NCI-H2107 (cell line): ENCODE results near the gene KCNMB2.
"Not testable (repeated sequence)": the region's sequence is repeated elsewhere in the genome, so short reads cannot be mapped to it uniquely, and the experiment has no call there.

Experiments used
- DNase-seq: peaks from one replicate; lab custom pipeline; 2025; lab: John Stamatoyannopoulos, UW

The KCNMB2 gene

GRCh38 chr3:178536211-178537079 lies at the start of gene KCNMB2:
Gene KCNMB2, plus strand, starts transcription at chr3:178536436.
- DNase-seq, result peak; percentile 75

GRCh38 chr3:178486903-178487302 lies 49.3 kb upstream of the KCNMB2 start:
- DNase-seq, result no peak

GRCh38 chr3:178487752-178488151 lies 48.5 kb upstream of the KCNMB2 start:
- DNase-seq, result no peak

GRCh38 chr3:178491751-178492150 lies 44.5 kb upstream of the KCNMB2 start:
- DNase-seq, result no peak

- DNase-seq, result no peak
These were observed 43.7 kb upstream of the KCNMB2 start for GRCh38 chr3:178492491-178492890.

GRCh38 chr3:178494386-178494785 lies 41.9 kb upstream of the KCNMB2 start:
- no peak for DNase-seq

- DNase-seq, result no peak
These were observed 39.3 kb upstream of the KCNMB2 start for GRCh38 chr3:178496911-178497310.

GRCh38 chr3:178498871-178499270 lies 37.4 kb upstream of the KCNMB2 start:
- DNase-seq, result no peak

- no peak for DNase-seq
These were observed 35.6 kb upstream of the KCNMB2 start for GRCh38 chr3:178500631-178501030.

GRCh38 chr3:178504128-178504527 lies 32.1 kb upstream of the KCNMB2 start:
- DNase-seq, result no peak

GRCh38 chr3:178505832-178506231 lies 30.4 kb upstream of the KCNMB2 start:
- no peak for DNase-seq

- no peak for DNase-seq
These were observed 28.5 kb upstream of the KCNMB2 start for GRCh38 chr3:178507507-178508442.

- no peak for DNase-seq
These were observed 27.8 kb upstream of the KCNMB2 start for GRCh38 chr3:178508443-178508825.

- DNase-seq, result no peak
These were observed 25.7 kb upstream of the KCNMB2 start for GRCh38 chr3:178510496-178510895.

- DNase-seq, result no peak
These were observed 23.6 kb upstream of the KCNMB2 start for GRCh38 chr3:178512647-178513046.

- no peak for DNase-seq
These were observed 22.5 kb upstream of the KCNMB2 start for GRCh38 chr3:178513546-178514380.

- DNase-seq, result no peak
These were observed 21.8 kb upstream of the KCNMB2 start for GRCh38 chr3:178514401-178514800.

GRCh38 chr3:178515076-178515744 lies 21.0 kb upstream of the KCNMB2 start:
- not testable (repeated sequence) for DNase-seq

- DNase-seq, result no peak
These were observed 18.4 kb upstream of the KCNMB2 start for GRCh38 chr3:178517665-178518334.

GRCh38 chr3:178518660-178519396 lies 17.4 kb upstream of the KCNMB2 start:
- no peak for DNase-seq
